Urinary bladder (tissue), 4 donors: ENCODE measurements around the gene GFOD2. TPM values are rescaled to one million over a fixed set of nuclear protein-coding genes. Genes with fewer than 3 reads are reported as not detected.

Source experiments
- DNase-seq: peaks from one replicate; pipeline ENCODE4 v3.0.0-alpha.2; 2015; ENCODE audit errors: extremely low spot score
- H3K27ac ChIP-seq: one replicate; pipeline ENCODE4 v1.5.1; 2013; ENCODE audit warnings: low read depth, mild to moderate bottlenecking, moderate library complexity
- H3K36me3 ChIP-seq: one replicate; pipeline ENCODE4 v1.6.1; 2013; ENCODE audit warnings: mild to moderate bottlenecking, moderate library complexity; ENCODE audit not compliant: insufficient read depth
- H3K4me1 ChIP-seq: one replicate; pipeline ENCODE4 v1.6.1; 2013; ENCODE audit warnings: mild to moderate bottlenecking, moderate library complexity; ENCODE audit not compliant: insufficient read depth
- H3K4me3 ChIP-seq: one replicate; pipeline ENCODE4 v1.5.1; 2013; ENCODE audit warnings: low read depth, low read length
- WGBS: extraction: QIAGEN DNeasy Blood & Tissue Kit; methylation state at CpG from one replicate; pipeline ENCODE4 v1.1.7; 2013; 5-methylcytosine and 5-hydroxymethylcytosine counted together
- polyA plus RNA-seq: library from polyadenylated mRNA; stranded (reverse); fragments of 200-250 nt; gene quantifications from one replicate; pipeline ENCODE4 v1.2.3, GENCODE V29; 2013
- total RNA-seq: library from RNA; depleted of rRNA; stranded (reverse); fragments of >200 nt; gene quantifications from one replicate; pipeline ENCODE4 v1.2.3, GENCODE V29; 2014
- donor health status: healthy with polysubstance abuse.
- donor health status: healthy.

GFOD2 gene
- total and polyA plus RNA-seq, 2 donors: 16.1 to 19.4 TPM

DNA sequence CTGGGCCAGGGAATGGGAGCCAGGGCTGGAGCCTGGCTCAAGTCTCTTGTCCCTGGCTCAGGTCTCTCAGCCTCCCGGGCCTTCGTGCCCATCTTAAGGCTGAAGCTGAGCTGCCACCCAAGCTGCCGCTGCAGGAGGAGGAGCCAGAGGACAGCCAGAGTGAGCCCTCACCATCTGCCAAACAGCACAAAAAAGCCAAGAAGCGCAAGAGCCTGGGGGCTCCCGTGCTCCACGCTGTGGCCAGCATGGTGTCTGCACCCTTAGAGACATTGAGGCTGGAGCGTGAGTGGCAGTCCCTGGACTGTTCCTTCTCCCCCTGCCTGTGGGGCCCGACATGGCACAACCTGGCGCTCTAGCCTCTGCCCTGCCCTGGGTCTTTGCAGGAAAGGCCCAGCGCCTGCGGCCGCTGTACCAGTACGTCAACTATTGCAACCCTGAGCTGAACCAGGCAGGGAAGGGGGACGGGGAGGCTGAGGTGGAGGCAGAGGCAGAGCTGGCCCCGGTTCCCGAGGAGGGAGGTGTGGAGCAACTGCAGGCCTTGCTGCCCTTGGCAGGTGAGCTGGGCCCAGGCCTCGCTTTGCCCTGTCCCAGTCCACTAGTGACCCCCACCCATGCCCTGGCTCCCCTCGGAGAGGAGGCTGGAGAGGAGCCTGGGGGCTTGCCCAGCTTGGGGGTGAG lies 51.2 kb downstream of the GFOD2 start:
- no peaks in the 10 kb centered on the region for H3K4me1 ChIP-seq
- no peaks in the 10 kb centered on the region for H3K36me3 ChIP-seq
- no peak overlapping the region for H3K4me3 ChIP-seq
- 18% methylated on average over 18 of the region's 18 CpGs for WGBS
- H3K27ac ChIP-seq: no peak overlapping the region
- DNase-seq: peak; percentile 76

DNA sequence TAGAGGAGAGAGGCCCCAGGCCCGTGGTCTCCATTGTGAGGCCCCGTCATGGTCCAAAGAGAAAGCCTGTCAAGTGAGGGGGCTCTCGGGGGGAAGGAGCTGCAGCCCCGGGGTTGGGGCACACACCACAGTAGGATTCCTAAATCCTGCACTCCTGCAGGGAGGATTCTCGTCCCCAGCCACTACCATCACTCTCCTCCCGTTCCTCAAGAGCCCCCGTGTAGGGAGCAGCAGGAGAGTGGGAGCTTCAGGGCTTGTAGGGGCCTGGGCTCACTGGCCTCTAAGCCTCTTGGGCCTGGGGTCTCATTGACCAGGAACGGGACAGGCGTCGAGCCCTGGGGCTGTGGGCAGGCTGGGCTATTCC lies 51.7 kb downstream of the GFOD2 start:
- Histone ChIP-seq H3K27ac (no peak overlapping the region), H3K36me3 (no peaks in the 10 kb centered on the region), H3K4me1 (no peaks in the 10 kb centered on the region), H3K4me3 (peak overlapping the region; percentile 78)
- WGBS: 33% methylated on average over 10 of the region's 10 CpGs
- DNase-seq: no peak

DNA sequence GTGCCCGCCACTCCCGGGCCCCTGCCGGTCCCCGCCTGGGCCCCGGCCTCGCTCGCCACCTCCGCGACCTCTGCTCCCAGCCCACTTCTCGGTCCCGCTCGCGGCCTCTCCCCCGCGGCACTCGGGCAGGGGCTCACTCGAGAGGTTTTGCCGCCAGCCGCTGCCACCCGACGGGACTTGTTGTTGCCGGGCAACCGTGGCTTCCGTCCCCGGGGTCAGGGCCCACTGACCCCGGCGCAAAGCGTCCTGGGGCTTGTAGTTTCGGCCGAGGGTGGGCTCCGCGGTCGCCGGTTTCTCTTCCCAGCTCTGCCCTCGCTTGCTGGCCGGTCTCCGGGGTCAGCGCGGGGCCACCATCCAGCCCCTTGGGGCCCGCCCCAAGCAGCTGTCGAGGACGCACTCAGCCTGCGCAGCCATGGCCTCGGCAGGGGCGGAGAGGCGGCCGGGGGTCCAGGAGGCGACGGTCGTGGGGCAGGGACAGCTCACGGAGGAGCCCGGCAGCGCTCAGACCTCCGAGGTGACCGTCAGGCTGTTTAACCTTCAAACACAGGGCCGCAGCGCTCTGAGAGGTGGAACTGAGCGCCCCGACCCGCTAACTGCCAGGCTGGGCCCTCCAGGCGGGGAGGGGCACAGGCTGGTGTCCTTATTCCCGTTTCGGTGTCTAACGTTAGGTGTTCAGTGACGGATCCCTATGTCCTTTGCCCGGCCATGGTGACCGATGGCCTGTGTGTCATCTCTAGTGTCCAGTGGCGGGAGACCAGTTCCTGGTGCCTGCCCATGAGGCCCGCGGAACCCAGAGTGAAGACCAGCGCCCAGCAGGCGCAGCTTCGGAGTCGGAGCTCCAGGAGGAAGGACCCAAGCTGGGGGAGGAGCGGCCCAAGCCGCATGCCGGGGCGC lies 52.3 kb downstream of the GFOD2 start, which contains the start of the genes C16orf86 and ENKD1:
C16orf86 (plus strand) TSS at position 256 of the 894 bp plus-strand sequence; CDS start at position 413, 157 bp downstream.
ENKD1 (minus strand) TSS at position 192 of the 894 bp plus-strand sequence. CDS start 308 bp downstream, outside the sequence.
- H3K4me3 ChIP-seq: peak within 1 kb of the TSS; percentile 78
- WGBS: 5% methylated on average over 78 of the region's 78 CpGs
- DNase-seq: no peak
- no peaks in the 10 kb centered on the region for H3K4me1 ChIP-seq
- H3K36me3 ChIP-seq: no peaks in the 10 kb centered on the region
- peak within 1 kb of the TSS; percentile 65 for H3K27ac ChIP-seq

DNA sequence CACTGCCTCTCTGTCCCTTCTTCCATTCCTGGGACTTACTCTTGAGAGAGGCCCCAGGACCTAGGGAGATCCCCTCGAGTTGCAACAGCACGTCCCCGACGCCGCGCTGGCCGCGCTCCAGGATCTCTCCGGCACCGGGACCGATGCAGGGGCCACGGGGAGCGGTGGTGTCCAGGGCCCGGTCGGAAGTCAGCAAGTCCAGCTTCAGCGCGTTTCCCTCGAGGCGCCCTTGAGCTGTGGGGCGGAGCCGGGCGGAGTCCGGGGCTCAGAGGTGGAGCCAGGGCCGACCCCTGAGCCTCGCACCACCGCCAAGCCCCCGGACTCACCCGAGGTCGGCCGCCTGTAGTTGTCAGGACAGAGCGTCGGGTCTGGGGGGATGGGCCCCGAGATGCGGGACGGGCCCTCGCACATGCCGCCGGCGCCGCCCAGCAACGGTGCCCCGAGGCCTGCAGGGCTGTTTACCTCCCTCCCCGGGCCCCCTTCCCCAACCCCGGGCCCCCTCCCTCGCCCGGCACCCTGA lies 53.0 kb downstream of the GFOD2 start:
- 1% methylated on average over 46 of the region's 46 CpGs for WGBS
- H3K4me1 ChIP-seq: no peaks in the 10 kb centered on the region
- peak overlapping the region; percentile 78 for H3K4me3 ChIP-seq
- no peaks in the 10 kb centered on the region for H3K36me3 ChIP-seq
- no peak for DNase-seq
- H3K27ac ChIP-seq: no peak overlapping the region

DNA sequence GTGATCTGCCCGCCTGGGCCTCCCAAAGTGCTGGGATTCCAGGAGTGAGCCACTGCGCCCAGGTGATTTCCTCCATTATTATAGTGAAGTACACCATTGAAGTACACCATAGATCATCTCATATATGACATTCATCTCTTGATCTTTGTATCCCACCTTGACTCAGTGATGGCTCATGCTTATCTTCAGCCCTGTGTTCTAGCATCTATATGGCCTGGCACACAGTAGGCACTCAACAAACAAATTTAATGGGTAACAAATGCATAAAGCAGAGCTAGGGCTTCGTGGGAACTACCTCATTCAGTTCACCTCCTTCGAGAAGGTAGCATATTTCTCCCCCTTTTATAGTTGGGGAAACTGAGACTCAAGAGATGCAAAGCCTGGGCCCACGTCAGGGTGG lies 53.5 kb downstream of the GFOD2 start:
- DNase-seq: no peak
- H3K27ac ChIP-seq: no peak overlapping the region
- no peaks in the 10 kb centered on the region for H3K4me1 ChIP-seq
- WGBS: 74% methylated on average over 5 of the region's 5 CpGs
- H3K4me3 ChIP-seq: no peak overlapping the region
- no peaks in the 10 kb centered on the region for H3K36me3 ChIP-seq

DNA sequence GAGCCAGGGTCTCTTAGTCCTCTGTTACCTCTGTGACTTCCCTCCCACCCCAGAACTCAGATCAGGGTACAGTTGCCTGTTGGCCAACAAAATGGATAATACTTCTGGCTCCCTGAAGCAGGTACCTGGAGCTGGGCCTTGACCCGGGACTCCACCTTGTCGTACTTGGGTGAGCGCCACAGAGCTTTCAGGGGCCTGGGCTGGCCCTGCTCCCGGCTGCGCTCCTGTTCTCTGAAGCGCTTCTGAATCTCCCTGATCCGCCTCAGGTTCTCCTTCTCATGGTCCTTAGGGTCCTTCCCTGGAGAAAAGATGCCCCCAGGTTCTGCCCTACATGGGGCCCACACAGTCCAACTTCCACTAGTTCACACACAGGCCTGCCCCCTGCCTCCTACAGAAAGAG lies 54.2 kb downstream of the GFOD2 start:
- no peaks in the 10 kb centered on the region for H3K36me3 ChIP-seq
- 94% methylated on average over 7 of the region's 7 CpGs for WGBS
- DNase-seq: no peak
- H3K27ac ChIP-seq: no peak overlapping the region
- H3K4me1 ChIP-seq: no peaks in the 10 kb centered on the region
- no peak overlapping the region for H3K4me3 ChIP-seq

DNA sequence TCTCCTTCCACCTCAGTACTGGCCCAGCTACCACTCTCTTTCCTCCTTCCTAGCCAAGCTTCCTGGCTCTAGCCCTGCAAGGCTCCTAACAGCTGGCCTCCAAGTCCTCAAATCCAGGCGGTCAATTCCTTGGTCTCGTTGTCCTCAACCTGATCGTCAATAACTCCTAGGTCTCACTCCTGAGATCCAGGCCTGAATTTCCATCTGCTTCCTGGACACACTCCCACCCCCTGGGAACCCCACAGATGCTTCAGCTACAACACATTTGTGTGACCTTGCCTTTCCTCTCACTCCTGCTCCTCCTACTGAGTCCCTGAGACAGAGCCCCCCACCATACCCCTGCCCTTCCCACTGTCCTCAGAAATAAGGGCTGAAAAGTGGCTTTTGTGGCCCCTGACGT lies 54.9 kb downstream of the GFOD2 start:
- Histone ChIP-seq H3K36me3 (no peaks in the 10 kb centered on the region), H3K4me3 (no peak overlapping the region), H3K4me1 (no peaks in the 10 kb centered on the region), H3K27ac (no peak overlapping the region)
- WGBS: 84% methylated on average over 4 of the region's 4 CpGs
- DNase-seq: no peak

DNA sequence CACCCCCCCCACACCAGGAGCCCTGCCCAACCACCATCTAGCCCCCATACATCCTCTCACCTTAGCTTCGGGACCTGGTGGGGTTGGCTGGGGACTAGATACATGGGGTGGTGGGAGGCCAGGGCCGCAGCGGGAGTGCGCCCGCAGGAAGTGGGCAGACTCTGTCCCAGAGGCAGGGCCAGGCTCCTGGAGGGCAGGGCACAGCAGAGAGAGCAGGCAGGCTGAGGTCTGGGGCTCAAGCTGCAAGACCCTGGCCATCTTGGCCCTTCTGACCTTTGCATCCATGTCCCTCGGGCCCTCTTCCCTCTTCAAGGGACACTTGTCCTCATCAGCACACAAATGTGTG lies 55.3 kb downstream of the GFOD2 start:
- Histone ChIP-seq H3K4me1 (no peaks in the 10 kb centered on the region), H3K36me3 (no peaks in the 10 kb centered on the region), H3K27ac (no peak overlapping the region), H3K4me3 (no peak overlapping the region)
- WGBS: 91% methylated on average over 6 of the region's 6 CpGs
- DNase-seq: no peak

DNA sequence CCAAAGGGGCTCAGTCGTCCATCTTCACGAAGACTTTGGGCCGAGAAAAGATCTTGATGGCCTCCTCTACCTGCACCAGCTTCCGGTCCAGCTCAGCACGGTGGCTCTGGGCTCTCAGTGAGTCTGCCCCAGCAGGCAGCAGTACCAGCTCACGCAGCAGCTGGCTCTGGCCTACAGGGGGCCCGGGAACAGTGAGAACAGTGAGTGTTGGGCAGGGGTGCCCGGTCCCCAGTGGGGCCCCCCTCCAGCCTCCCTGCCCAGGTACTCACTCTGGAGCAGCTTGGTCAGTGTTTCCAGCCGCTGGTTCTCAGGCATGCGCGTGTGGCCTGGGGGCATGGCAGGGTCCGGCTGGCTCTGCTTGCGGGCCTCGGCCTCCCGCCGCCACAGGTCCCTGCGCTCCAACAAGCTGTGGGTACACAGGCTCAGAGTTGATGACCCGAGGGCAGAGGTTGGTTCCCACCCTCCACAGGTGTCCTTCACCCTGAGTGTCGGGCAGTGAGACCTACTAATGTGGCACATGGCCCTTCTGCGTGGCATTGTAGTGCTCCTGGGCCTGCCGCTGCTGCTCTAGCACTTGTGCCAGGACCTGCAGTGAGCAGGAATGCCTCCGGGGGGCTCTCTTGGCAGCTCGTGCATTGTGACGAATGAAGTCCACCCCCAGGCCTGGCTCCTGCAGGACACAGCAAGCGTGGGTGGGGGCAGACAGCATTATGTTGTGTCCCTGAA lies 55.8 kb downstream of the GFOD2 start:
- 79% methylated on average over 25 of the region's 25 CpGs for WGBS
- H3K27ac ChIP-seq: no peak overlapping the region
- DNase-seq: no peak
- H3K36me3 ChIP-seq: no peaks in the 10 kb centered on the region
- H3K4me3 ChIP-seq: no peak overlapping the region
- H3K4me1 ChIP-seq: no peaks in the 10 kb centered on the region

DNA sequence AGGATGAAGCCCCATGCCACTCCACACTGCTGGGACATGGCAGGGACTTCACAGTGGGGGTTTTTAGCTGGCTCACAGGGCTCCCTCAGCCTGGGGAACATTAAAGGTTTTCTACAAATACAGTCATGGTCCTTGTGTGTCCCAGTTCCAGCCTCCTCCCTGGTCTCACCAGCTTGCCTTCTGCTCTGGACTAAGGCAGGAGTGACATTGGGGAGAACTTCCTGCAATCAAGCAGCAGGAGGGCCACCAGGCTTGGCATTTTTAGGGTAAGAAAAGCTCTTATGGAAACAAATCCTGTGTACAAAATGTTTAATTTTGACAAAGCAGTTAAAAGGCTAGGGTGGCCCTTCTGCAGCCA lies 56.5 kb downstream of the GFOD2 start:
- Histone ChIP-seq H3K4me3 (no peak overlapping the region), H3K27ac (no peak overlapping the region), H3K36me3 (no peaks in the 10 kb centered on the region), H3K4me1 (no peaks in the 10 kb centered on the region)
- DNase-seq: no peak

DNA sequence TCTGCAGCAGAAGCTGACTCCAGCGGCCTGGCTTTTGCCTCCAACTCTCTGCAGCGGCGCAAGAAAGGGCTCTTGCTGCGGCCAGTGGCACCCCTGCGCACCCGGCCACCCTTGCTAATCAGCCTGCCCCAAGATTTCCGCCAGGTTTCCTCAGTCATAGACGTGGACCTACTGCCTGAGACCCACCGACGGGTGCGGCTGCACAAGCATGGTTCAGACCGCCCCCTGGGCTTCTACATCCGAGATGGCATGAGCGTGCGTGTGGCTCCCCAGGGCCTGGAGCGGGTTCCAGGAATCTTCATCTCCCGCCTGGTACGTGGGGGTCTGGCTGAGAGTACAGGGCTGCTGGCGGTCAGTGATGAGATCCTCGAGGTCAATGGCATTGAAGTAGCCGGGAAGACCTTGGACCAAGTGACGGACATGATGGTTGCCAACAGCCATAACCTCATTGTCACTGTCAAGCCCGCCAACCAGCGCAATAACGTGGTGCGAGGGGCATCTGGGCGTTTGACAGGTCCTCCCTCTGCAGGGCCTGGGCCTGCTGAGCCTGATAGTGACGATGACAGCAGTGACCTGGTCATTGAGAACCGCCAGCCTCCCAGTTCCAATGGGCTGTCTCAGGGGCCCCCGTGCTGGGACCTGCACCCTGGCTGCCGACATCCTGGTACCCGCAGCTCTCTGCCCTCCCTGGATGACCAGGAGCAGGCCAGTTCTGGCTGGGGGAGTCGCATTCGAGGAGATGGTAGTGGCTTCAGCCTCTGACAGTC lies 57.0 kb downstream of the GFOD2 start:
- no peak overlapping the region for H3K27ac ChIP-seq
- no peaks in the 10 kb centered on the region for H3K36me3 ChIP-seq
- 93% methylated on average over 34 of the region's 34 CpGs for WGBS
- H3K4me3 ChIP-seq: no peak overlapping the region
- H3K4me1 ChIP-seq: no peaks in the 10 kb centered on the region
- no peak for DNase-seq

DNA sequence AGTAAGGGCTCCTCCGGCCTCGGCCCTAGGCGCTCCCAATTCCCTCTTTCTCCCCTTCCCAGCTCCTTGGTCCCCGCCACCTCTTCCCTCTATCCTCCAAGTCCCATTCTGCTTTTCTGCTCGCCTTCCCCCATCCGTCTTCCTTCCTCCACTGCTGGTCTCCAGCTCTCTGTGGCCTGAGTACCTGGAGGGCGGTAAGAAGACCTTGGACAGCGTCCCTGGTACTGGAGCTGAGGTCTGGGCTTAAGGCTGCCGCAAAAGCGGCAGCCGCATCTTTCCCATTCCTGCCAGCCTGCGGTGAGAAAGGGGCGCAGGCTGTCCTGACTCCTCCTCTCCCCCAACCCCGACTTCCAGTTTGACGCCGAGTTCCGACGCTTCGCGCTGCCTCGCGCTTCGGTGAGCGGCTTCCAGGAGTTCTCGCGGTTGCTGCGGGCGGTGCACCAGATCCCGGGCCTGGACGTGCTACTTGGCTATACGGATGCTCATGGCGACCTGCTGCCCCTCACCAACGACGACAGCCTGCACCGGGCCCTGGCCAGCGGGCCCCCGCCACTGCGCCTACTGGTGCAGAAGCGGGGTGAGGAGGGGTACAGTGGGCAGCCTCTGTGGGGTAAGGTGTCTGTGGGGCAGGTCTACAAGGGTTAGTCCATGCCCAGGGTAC lies 57.9 kb downstream of the GFOD2 start:
- Histone ChIP-seq H3K4me1 (no peaks in the 10 kb centered on the region), H3K27ac (peak overlapping the region; percentile 11), H3K36me3 (no peaks in the 10 kb centered on the region), H3K4me3 (peak overlapping the region; percentile 75)
- WGBS: 10% methylated on average over 39 of the region's 39 CpGs
- no peak for DNase-seq
